HG03571 (cell line): ENCODE measurements around the gene RNF133.

Experiments used
- ATAC-seq: cut with Tn5 transposase; IDR thresholded peaks from one replicate; pipeline ENCODE4 v1.9.1; 2021; ENCODE audit not compliant: unreplicated experiment

RNF133 gene, protein sequence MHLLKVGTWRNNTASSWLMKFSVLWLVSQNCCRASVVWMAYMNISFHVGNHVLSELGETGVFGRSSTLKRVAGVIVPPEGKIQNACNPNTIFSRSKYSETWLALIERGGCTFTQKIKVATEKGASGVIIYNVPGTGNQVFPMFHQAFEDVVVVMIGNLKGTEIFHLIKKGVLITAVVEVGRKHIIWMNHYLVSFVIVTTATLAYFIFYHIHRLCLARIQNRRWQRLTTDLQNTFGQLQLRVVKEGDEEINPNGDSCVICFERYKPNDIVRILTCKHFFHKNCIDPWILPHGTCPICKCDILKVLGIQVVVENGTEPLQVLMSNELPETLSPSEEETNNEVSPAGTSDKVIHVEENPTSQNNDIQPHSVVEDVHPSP

DNA sequence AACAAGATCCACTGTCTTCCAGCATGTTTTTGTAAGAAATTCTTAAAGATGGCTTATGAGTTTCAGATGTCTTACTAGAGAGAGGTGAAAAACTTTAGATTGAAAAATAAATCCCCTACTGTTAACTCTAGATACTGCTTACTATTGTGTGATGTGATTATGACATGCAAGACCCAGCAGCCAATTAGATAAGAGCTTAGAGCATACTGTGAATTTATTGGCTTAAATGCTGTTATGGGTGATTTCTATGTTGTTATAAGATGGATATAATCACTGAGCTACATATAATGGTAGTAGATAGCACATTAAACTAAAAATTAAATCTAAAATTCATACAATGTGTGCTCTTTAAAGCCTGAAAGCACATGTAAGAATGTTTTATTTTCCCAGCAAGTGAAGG is at the start of gene RNF133:
RNF133 (minus strand) TSS at position 101 of the 400 bp plus-strand sequence. CDS start 199 bp downstream, outside the sequence.
- no peak for ATAC-seq

DNA sequence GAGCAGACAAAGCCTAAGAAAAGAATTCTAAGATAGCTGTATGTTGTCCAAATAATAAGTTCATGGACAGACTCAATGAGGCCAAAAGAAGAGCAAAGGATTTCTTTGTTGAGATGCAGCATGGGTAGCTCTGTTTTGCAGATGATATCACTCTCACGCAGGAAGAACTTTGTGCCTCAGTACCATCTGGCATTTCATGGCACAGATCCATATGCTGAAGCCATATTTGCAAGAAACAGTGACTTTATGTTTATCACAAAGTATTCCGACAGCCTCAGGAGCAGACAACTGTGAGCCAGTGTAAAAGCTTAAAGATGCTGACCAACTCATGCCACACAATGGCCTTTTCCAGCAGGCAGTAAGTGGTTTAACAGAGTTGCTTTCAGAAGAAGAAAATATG is 49.3 kb upstream of the RNF133 start:
- ATAC-seq = no peak

DNA sequence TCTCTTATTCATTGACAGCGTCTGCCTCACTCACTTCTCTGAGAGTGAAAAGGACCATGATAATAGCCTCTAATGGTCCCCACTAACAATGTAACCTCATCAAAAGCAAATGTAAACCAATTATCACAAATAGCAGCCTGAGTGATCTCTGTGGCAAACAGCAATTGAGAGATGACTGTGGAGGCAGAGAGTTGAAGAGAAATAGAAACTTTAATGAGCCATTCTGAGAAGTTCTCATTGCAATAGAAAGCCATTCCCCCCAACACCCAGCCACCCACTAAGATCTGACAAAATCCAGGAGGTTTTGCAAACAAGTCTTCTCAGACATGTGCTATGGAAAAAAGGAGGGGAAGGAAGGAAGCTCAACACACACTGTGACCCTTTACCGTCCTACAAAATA is 48.0 kb upstream of the RNF133 start:
- ATAC-seq = no peak

DNA sequence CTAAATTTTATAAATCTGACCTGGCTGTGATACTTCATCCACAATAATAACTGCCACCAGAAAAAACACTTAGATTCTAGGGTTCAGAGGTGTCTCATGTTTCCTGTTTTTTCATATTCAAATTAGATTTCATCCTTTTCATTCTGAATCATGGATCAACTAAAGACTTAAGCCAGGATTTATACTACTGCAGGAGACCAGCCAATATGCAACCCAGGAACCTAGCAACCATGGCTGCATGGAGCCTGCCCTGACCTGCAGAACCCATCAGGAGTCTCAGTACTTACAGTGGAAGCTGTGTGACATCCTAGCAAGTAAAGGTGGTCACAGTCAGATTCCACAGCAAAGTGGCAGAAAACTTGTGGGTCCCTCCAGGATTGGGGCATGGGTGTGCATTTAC is 44.3 kb upstream of the RNF133 start:
- no peak for ATAC-seq

DNA sequence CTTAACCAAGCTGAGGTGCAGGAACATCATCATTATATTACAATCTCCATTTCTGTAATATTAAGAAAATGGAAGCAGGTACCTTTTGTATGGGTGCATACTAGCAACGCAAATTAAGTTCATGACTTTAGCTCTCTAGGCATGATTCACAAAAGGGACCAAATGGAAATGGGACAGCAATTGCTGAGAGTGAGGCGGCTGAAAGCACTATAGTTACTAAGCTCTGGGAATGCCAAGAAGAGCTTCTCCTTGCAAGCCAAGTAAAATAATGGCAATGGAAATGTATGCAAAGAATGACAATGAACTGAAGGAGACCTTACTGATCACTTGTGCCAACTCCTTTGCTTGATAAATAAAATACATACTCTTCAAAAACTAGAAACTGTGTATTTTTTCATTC is 40.0 kb upstream of the RNF133 start:
- no peak for ATAC-seq

DNA sequence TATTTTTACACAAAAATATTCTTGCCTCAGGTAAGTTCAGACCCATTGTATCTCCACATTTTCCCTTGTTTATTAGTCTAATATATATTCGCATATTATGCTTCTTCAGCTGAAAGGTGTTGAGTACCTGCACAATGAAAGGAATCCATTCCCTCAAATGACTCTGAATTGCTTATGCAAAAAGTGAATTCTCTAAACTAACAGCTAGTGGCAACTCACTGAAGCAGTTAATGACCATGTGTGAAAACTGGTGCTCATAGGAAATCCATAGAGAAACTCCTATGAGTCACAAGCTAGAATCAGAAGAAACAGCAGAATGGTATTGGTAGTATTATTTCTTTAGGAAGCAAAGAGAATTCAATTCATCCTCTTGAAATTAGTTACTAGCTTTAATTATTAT is 37.3 kb upstream of the RNF133 start:
- ATAC-seq = no peak

DNA sequence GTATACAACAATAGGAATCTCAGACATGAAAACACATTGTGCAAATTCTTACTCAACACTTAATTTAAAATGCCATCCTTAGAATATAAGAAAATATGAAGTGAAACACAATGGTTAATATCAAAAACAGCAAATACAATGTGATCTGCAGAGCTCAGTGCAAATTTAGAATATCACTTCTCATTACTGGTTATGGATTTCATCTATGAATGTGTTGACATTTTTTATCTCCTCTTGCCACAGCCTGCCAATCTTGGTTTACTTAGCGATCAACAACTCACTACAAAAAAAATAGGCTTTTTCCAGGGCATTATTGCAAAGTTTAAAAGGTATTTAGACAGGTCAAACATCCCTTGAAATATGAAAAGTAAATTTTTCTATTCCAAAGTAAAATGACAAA is 28.8 kb upstream of the RNF133 start:
- ATAC-seq = no peak

DNA sequence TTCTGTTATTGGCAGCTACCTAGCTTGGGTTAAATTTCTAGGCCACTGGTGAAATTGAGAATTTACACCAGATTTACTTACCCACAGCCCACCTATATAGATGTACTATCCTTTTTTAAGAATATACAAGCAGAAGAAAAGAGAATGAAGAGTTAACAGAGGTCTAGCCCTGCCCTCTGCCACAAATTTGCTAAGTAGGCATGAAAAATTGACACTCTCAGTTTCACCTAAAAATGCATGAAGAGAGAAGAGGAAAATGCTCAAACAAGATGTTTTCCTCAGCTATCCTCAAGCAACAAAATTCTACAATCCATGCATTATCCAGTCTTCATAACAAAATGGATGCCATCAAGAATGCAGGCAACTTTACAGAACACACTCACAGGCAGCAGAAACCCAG is 28.4 kb upstream of the RNF133 start:
- ATAC-seq = no peak

DNA sequence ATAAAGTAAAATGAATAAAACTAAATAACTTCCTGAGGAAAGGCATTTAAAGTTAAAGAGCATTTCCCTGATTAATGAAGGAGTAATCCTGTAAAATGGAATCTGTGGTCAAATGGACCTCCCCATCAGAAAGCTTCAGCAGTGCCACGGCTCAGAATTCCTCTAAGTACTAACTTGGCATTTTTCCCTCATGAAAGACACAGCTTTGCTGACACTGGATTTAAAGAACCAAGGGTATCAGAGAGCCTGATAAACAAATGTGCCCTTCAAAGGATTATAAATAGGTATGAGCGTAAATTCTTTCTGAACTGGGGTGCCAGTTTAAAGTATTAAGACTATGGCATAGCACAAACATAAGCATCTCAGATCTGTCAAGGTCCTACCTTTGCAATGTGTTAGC is 28.0 kb upstream of the RNF133 start:
- ATAC-seq = no peak

DNA sequence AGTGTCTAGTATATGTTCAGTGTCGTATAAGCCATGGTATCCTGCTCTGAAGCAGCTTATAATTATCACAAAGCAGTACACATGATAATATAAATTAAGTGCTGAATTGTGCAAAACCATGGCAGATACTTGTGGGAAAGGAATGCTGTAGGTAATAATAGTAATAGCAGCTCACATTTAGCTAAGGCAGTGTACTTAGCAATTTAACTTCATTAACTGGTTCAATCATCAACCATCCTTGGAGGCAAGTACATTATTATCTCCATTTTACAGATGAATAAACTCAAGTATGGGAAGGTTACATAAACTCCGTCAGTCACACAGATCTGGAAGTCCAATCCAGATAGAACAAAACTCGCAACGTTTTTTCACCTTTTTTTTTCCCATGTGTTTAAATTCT is 25.4 kb upstream of the RNF133 start:
- ATAC-seq = no peak

DNA sequence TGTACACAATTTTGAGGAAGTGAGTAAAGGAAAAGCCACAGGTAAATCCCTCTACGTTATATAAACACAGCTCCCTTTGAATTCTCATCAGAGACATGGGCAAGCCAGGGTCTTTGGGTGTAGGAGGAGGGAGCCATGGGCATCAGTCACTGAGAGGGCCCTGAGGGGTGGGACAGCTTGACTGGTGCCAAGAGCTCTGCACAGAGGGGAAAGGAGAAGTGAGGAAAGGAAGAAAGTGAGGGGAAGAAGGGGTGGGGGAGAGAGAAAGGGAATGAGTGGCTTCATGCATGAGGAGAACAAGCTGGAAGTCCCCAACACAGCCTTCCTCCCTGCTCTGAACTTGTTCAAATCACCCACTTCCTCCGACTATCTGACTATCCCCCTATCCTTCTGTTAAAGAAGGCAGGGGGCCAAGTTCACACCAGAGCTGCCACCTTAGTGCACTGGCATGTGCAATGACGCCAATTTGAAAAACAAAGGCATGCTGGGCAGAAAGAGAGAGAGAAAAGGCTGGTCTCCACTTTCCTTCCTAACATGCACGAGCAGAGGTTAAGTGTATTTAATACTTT is 20.2 kb upstream of the RNF133 start:
- no peak for ATAC-seq

DNA sequence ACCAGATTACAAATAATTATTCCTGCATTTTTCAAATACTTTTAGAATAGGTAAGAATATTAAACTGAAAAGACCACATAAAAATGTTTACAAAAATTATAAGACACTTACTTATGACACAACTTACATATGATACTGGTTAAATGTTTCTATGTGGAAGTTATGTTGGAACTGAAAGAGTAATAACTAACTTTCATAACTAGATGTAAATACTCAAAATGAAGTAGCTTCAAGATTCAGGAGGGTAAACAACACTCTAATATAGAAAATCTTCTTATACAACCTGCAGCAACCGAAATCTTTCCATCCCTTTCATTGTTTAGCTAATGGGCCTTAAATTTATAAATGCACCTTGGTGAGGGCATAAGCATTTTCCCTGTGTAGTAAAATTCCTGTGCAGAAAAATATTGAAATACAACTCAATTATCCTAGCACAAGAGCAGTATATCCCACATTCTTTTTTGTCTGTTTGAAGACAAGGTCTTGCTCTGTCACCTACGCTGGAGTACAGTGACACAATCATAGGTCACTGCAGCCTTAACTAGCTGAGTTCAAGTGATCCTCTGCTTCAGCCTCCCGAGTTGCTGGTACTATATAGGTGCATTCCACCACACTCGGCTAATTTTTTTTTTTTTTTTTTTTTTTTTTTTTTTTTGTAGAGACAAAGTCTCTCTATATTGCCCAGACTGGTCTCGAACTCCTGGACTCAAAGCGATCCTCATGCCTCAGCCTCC is 18.6 kb upstream of the RNF133 start:
- no peak for ATAC-seq

DNA sequence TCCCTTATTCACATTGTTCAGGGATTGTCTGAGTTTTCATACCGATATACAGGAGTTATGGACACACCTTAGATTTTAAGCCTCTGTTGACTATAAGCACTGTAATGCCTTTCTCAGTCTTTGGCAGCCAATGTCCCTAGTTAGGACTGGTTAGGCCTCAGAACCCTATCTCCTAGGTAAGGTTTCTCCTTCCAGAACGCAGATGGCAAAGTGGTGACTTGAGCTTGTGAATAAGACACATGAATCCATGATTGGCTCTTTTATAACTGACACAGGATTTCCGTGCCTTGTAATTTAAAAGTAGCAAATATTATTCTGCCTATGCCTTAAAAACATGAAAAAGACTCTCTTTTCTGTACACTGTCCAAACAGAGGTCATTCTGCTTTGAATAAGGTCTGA is 16.3 kb upstream of the RNF133 start:
- no peak for ATAC-seq

DNA sequence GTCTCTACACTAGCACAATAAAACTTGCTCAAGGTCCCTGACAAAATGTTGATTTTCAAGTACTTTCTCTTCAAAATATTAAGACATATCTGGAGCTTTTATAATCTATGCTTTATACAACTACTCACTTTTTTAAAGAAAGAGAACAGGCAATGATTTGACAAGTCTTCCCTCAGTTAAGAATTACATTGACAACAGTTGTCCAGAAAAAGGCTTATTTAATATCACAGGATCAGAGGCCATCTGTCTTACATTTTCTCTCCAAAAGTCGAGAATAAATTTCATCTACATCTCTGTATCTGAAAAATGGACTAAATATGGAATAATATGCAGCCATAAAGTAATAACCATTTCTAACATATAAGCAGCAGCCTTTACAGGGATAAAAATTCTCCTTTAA is 12.0 kb upstream of the RNF133 start:
- no peak for ATAC-seq

DNA sequence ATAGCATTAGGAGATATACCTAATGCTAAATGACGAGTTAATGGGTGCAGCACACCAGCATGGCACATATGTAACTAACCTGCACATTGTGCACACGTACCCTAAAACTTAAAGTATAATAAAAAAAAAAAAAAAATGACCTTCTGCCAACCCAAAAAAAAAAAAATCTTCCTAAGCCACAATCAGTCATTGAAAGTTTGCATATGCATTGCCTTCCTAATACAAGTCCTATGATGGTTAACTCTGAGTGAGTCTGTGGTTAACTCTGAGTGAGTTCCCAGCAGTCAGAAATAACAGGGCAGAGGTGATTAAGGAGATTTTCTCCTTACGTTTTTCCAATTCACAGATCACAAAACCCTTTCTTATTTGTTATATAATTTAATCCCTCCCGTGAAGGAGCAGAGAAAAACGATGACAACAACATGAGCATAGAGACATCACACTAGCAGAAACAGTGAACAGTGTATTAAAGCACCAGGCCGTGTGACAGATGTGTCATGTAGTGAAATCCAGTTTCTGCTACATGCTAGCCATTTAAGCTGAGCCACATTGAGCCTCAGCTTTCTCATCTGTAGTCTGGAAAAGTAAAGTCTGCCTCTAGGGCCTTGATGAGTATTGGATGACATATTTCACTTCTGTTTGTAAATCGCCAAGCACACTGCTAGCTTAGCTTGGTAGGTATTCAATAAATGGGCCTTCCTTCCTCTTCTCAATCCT is 11.2 kb upstream of the RNF133 start:
- no peak for ATAC-seq

DNA sequence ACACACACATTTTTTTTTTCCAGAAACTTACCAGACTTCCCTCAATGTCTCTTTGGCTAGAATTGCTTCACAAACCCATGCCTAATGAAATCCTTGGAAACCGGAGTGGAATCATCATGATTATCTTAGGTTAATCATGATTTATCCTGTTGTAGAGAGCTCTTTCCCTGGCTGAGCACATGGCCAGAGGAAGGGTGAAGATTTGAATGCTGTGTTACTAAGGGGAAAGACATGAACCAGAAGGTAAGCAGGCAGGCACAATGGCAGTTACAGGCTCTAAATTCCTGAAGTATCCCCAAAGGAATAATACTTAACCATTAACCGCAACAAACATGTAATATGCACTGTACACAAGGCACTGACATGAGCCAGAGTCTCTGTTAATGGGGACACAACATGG is 7.9 kb upstream of the RNF133 start:
- ATAC-seq = no peak

DNA sequence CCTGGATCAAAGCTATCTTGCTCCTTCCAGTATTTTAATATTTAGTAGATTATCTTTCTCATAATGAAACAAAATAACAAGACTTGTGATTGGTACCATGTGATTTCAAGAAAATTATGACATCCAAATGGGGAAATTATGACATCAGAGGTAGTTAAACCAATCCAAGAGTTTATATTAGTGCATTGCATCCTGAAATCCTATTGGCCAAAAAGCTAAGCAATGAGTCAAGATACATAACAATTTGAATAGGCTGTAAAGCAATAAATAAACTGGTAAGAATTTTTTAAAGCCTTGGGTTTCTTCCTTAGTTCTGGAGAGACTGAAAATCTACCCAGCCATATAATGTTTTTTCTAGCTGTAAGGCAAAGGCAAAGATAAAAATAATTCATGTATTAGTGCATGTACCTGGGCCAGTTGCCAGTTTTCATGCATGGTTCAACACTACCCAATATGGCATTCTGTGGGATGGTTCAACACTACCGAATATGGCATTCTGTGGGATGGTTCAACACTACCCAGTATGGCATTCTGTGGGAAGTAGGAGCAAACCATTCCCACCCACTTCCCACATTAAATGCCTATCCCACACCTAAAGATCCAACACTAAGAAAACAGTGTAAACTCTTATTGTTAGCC is 4.1 kb upstream of the RNF133 start, which contains the start of gene RNF148:
RNF148 (minus strand) TSS at position 51 of the 639 bp plus-strand sequence. CDS start 172 bp downstream, outside the sequence.
- no peak for ATAC-seq

DNA sequence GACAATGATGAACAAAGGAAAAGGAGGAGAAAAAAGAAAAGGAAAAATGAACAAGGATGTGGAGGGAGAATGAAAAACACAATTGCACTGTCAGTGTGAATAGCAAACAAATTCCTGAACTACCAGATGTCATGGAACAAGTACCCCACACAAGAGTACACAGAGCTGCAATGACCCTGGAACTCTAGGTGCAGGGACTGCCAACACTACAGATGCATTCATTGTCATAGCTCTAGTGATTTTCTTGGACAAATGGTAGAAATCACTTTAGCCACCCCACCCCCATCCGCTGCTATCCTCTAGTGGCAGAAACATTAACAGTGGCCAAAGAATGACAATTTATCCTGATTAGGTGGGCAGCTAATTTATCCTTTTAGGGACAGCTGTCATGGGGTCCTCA is 3.1 kb downstream of the RNF133 start:
- ATAC-seq = no peak

DNA sequence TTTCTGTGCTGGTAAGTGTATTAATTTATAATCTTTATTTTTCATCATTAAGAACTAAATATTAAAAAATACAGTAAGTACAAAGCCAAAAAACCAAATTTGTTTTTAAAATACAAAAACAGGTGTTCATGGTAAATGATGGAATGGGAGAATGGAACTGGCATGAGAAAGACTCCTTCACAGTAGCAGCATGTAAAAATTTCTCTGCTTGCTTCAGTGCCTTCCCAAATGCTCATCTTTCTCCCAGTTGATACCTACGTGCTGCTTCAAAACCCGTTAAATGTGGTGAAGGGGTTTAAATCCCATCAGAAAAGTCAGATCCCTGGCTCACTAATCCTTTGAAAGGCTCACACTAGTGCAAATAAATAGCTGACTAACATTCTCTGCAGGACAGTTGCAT is 4.2 kb downstream of the RNF133 start:
- ATAC-seq = no peak

DNA sequence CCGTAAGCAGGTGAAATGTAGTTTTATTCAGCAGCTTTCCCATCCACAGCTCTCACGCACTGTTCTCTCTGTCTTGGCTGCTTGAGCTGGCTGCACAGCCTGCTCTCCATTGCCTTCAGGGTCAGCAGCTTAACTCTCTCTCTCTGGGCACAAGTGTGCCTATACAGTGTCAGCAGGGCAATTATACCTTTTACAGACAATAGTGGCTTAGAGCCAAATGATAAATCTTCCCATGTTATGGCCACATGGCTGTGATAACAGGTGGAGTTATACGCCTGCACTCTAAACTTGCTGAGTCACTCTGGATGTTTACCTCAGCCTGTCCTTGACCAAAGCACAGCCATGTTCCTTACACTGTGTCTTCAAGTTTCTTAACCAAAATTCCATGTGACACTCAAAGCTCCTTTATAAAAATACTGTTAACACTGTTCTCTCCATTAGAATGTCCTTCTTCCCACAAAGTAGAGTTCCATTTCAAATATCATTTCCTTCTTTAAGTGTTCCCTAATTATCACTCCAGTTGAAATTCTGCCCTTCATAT is 6.1 kb downstream of the RNF133 start:
- ATAC-seq = no peak
